Psoas muscle (tissue), 8 donors: Measurements from ENCODE around the gene GCK. TPM values are rescaled to one million over a fixed set of nuclear protein-coding genes. Genes with fewer than 3 reads are reported as not detected.

Experiments used
- ATAC-seq, 4 donors: fragments of 200-7000 bp; cut with Tn5 transposase; one replicate each; pipeline ENCODE4 v1.9.1; 2020; ENCODE audit warnings: moderate library complexity in 3 of 4, mild to moderate bottlenecking in 2 of 4
- DNase-seq, 2 donors: peaks; one replicate each; pipeline ENCODE4 v3.0.0-alpha.2; 2020
- H3K27ac ChIP-seq: fragments of 200-600 bp; one replicate; pipeline ENCODE4 v1.8.0; 2022
- H3K27me3 ChIP-seq, 3 donors: fragments of 200-600 bp in 1 of 3; one replicate each; pipeline versions ENCODE4 v1.6.1 to v1.8.0; 2013 to 2022; ENCODE audit warnings: low read length in 2 of 3, mild to moderate bottlenecking in 2 of 3, moderate library complexity in 1 of 3; ENCODE audit not compliant: insufficient read depth in 3 of 3
- H3K36me3 ChIP-seq, 2 donors: fragments of 200-600 bp in 1 of 2; one replicate each; pipeline versions ENCODE4 v1.6.1 to v1.8.0; 2013 to 2022; ENCODE audit warnings: low read depth in 1 of 2, mild to moderate bottlenecking in 1 of 2, moderate library complexity in 1 of 2; ENCODE audit not compliant: insufficient read depth in 1 of 2
- H3K4me1 ChIP-seq: fragments of 200-600 bp; one replicate; pipeline ENCODE4 v1.8.0; 2022
- H3K4me3 ChIP-seq: fragments of 200-600 bp; one replicate; pipeline ENCODE4 v1.8.0; 2022; ENCODE audit warnings: mild to moderate bottlenecking
- H3K9me3 ChIP-seq: fragments of 200-600 bp; one replicate; pipeline ENCODE4 v1.8.0; 2022
- WGBS, 3 donors: extraction: QIAGEN DNeasy Blood & Tissue Kit; methylation state at CpG; one replicate each; pipeline versions ENCODE4 v1.1.6 to v1.1.7; 2013; 5-methylcytosine and 5-hydroxymethylcytosine counted together
- intact Hi-C, 2 donors: fragments of 100-400 bp; cut with DNase I; formaldehyde crosslinking; loops; one replicate each; pipeline versions ENCODE4 v1.11.0 to v1.14.2; 2022
- polyA plus RNA-seq, 3 donors: library from polyadenylated mRNA; stranded (reverse); fragments of 200-250 nt; gene quantifications; one replicate each; pipeline ENCODE4 v1.2.3, GENCODE V29; 2013
- total RNA-seq, 4 donors: library from RNA; stranded (reverse); fragmentation: NEBNext Ultra II Directional in 2 of 4; extraction: Animal tissue kit (Norgen Biotek cat#: 25700) in 2 of 4; gene quantifications; one replicate each; pipeline versions ENCODE4 v1.2.1 to v1.2.4, GENCODE V29; 2021 to 2023
- TF ChIP-seq, protein P1 (sequence below): fragments of 200-600 bp; IDR thresholded peaks from one replicate; pipeline ENCODE4 v1.8.0; 2022; ENCODE audit warnings: antibody characterized with exemption
- donor health status: healthy with polysubstance abuse.
- donor health status: DM: no; HTN: no; CAD: no; lungs with moderate emphysema.
- donor health status: Bipolar disorder and iron deficiency.
- donor health status: healthy.
- donor health status: DM: yes; HTN: yes; CAD: no.
- donor health status: DM: no; HTN: no; CAD: no.
- donor health status: DM: no; HTN: no; CAD: no.
- donor health status: DM: yes; HTN: yes; CAD: no.

The GCK gene
- total and polyA plus RNA-seq, 7 donors: 0.07 to 0.11 (median 0.08) TPM; not detected in 4

DNA sequence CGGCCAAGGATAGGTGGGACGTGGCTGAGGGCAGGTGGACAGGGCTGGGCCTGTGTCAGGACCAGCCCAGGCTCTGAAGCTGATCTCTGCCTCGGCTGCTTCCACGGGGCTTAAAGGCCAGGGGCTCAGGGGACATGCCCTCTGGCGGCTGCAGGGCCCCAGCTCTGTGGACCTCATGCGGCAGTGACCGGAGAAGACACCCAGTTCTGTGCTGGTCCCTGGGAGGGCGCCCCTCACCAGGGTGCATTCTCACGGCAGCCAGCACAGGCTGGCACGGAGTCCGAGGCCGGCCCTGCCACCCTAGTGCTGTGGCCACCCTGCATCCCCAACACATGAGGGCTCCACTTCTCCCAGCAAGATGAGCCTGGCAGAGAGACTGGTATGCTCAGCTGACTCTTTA lies 41.8 kb upstream of the GCK start:
- no peak for ATAC-seq
- intact Hi-C loops: no loop called here
- H3K27ac ChIP-seq: no peak overlapping the region
- H3K27me3 ChIP-seq: no peaks in the 10 kb centered on the region
- TF ChIP-seq, protein P1, sequence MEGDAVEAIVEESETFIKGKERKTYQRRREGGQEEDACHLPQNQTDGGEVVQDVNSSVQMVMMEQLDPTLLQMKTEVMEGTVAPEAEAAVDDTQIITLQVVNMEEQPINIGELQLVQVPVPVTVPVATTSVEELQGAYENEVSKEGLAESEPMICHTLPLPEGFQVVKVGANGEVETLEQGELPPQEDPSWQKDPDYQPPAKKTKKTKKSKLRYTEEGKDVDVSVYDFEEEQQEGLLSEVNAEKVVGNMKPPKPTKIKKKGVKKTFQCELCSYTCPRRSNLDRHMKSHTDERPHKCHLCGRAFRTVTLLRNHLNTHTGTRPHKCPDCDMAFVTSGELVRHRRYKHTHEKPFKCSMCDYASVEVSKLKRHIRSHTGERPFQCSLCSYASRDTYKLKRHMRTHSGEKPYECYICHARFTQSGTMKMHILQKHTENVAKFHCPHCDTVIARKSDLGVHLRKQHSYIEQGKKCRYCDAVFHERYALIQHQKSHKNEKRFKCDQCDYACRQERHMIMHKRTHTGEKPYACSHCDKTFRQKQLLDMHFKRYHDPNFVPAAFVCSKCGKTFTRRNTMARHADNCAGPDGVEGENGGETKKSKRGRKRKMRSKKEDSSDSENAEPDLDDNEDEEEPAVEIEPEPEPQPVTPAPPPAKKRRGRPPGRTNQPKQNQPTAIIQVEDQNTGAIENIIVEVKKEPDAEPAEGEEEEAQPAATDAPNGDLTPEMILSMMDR: no peak
- WGBS, 3 donors: 81 to 88% (median 81%) methylated on average over 11 to 12 of the region's 12 CpGs
- no peak for DNase-seq
- H3K4me3 ChIP-seq: no peak overlapping the region
- no peaks in the 10 kb centered on the region for H3K9me3 ChIP-seq
- peaks cover under 1% of the 10 kb centered on the region for H3K4me1 ChIP-seq
- peaks cover 0 to 8% of the 10 kb centered on the region in 2 donors for H3K36me3 ChIP-seq

DNA sequence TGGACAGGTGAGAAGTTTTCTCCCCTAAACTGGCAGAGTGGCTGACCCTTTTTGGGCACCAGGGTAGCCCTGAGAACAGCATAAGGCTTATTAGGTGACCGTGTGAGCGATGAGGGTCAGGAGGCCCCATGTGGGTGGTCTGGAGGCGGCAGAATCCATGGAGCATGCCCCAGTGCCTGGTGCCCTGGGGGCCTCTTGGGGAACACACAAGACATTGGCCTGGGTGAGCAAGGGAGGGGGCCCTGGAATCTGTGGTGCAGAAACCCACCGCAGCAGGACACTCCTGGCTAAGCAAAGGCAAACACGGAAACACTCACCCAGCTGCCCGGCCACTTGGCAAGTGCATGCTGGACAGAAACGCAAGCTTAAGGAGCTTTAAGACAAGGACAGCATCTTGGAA lies 41.0 kb upstream of the GCK start:
- intact Hi-C loops: no loop called here
- Histone ChIP-seq H3K27me3 (no peaks in the 10 kb centered on the region), H3K4me3 (no peak overlapping the region), H3K36me3 (peaks cover 0 to 8% of the 10 kb centered on the region in 2 donors), H3K9me3 (no peaks in the 10 kb centered on the region), H3K4me1 (peaks cover 8% of the 10 kb centered on the region), H3K27ac (no peak overlapping the region)
- TF ChIP-seq, protein P1: no peak
- ATAC-seq (no peak), DNase-seq (no peak)
- WGBS, 3 donors: 83 to 90% (median 88%) methylated on average over 7 of the region's 7 CpGs

DNA sequence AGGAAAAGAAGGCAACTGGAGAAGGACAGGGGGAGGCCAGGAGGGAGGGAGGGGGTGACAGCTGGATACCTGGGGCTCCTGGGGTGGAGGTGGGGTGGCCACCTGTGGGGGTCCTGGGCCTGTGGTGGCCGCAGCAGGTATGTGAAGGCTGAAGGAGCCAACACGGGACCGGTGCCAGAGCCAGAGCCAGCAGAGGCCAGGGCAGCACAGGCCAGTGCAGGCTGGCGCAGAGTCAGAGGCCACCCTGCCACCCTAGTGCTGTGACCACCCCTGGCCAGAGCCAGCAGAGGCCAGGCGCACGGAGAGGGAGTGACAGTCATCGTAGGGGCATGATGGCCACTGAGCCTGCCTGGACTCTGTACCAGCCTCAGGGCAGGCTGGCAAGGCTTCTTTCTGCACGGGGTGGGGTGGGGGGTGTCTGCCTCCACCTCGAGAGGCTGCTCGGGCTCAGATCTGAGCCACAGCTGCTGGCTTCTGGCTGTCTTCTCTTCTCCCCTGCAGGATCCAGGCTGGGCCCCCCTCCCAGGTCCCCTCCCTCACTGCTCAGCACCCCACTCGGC lies 40.4 kb upstream of the GCK start:
- TF ChIP-seq, protein P1: no peak
- Histone ChIP-seq H3K27me3 (peaks cover 0 to 1% (median 0%) of the 10 kb centered on the region in 3 donors), H3K4me1 (peaks cover 8% of the 10 kb centered on the region), H3K4me3 (no peak overlapping the region), H3K9me3 (no peaks in the 10 kb centered on the region), H3K36me3 (peaks cover 0 to 8% of the 10 kb centered on the region in 2 donors), H3K27ac (no peak overlapping the region)
- DNase-seq (peak in 1 of 2 donors; percentile 46), ATAC-seq (no peak)
- WGBS, 3 donors: 58 to 74% (median 65%) methylated on average over 8 to 11 of the region's 11 CpGs
- intact Hi-C loops: no loop called here

DNA sequence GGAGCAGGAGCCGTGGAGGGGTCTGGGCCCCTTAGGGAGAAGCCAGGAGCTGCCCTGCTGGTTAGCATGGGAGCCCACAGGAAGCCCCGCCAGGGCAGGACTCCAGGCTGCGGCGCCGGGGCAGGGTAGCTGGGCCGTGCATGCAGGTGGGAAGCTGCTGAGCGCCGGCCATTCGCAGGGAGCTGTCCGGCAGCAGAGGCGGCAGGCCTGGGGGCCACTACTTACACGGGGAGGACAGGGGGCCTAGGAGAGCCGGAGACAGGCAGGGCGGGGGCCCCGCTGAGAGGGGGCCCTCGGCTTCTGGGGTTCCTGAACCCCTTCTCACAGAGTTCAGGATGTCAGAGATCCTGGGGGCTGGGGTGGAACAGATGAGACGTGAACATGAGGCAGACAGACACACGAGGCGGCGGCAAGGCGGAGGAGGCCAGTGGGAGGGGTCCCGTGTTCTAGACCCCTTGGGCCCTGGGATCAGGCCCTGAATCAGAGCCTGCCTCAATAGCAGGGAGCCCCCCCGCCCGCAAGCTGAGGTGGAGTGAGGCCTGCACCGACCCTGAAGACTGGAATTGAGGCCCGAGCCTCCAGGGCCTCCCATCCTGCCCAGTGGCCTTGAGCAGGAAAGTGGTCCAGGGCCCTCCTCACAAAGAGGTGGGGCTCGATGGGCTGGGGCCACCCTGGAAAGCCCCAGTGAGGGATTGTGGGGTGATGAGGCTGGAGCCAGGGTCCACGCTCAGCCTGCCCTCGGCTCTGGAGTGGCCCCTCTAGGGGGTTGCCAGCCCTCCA lies 39.5 kb upstream of the GCK start:
- intact Hi-C loops: no loop called here
- TF ChIP-seq, protein P1: no peak
- no peaks in the 10 kb centered on the region for H3K9me3 ChIP-seq
- no peak for ATAC-seq
- H3K27ac ChIP-seq: no peak overlapping the region
- peaks cover 8% of the 10 kb centered on the region for H3K4me1 ChIP-seq
- WGBS, 3 donors: 79 to 85% (median 82%) methylated on average over 28 to 29 of the region's 29 CpGs
- H3K27me3 ChIP-seq: peaks cover 0 to 1% (median 0%) of the 10 kb centered on the region in 3 donors
- H3K36me3 ChIP-seq: peaks cover 0 to 4% of the 10 kb centered on the region in 2 donors
- no peak overlapping the region for H3K4me3 ChIP-seq
- no peak for DNase-seq
